ENCODE data around the gene OR5AC2. TPM values are rescaled to one million over a fixed set of nuclear protein-coding genes. Genes with fewer than 3 reads are reported as not detected.

Gene OR5AC2
- total and polyA plus RNA-seq, 8 donors, result not detected

- H3K4me3 ChIP-seq, result no peak within 1 kb of the TSS
- H3K9me3 ChIP-seq, result no peaks in the 10 kb centered on the region
- H3K36me3 ChIP-seq, result no peaks in the 10 kb centered on the region
- 53 to 75% (median 70%) methylated on average over 1 of the region's 1 CpG for WGBS, 5 donors
- H3K27me3 ChIP-seq, result no peaks in the 10 kb centered on the region
- TF ChIP-seq POLR2AphosphoS5 (IDR thresholded peaks at IDR 0.05) (no peak), EP300 (IDR thresholded peaks at IDR 0.05) (no peak), CTCF (IDR thresholded peaks at IDR 0.05) (no peak), POLR2A (IDR thresholded peaks at IDR 0.05) (no peak)
- no peaks in the 10 kb centered on the region for H3K4me1 ChIP-seq
- no peak within 1 kb of the TSS for H3K27ac ChIP-seq
- intact Hi-C loops (cut with DNase I; ENCODE audit: low total_unique reads), result no loop called here
- no peak for DNase-seq
These were observed 43.4 kb downstream of the OR5AC2 start, which contains the start of gene OR5H1 for GRCh38 chr3:98130421-98130820. Gene OR5H1 (plus strand): TSS chr3:98130721. CDS start chr3:98132698, 1,977 bp downstream.

- Histone ChIP-seq H3K9me3 (no peaks in the 10 kb centered on the region), H3K27ac (no peak overlapping the region), H3K27me3 (no peaks in the 10 kb centered on the region), H3K36me3 (no peaks in the 10 kb centered on the region), H3K4me1 (no peaks in the 10 kb centered on the region), H3K4me3 (no peak overlapping the region)
- WGBS, 5 donors, result 54 to 76% (median 68%) methylated on average over 3 of the region's 3 CpGs
- DNase-seq, result no peak
- no peak for TF ChIP-seq CTCF (IDR thresholded peaks at IDR 0.05)
- TF ChIP-seq POLR2AphosphoS5 (IDR thresholded peaks at IDR 0.05), result no peak
- TF ChIP-seq POLR2A (IDR thresholded peaks at IDR 0.05), result no peak
- no peak for TF ChIP-seq EP300 (IDR thresholded peaks at IDR 0.05)
- intact Hi-C loops (cut with DNase I; ENCODE audit: low total_unique reads), result no loop called here
These were observed 49.7 kb downstream of the OR5AC2 start for GRCh38 chr3:98136631-98137030.

Other genes starting within 250 kb of the OR5AC2 start
- gene RIOX2, start 114.7 kb upstream of the OR5AC2 start, total RNA-seq, result 10 to 100 TPM in 4 of 5 donors, under 1 TPM in 1; 0.58 to 28.1 (median 16.3) TPM
- gene RIOX2, start 114.7 kb upstream of the OR5AC2 start, polyA plus RNA-seq, result 10 to 100 TPM; 13.0 to 18.8 (median 17.7) TPM
- gene GABRR3, start 51.9 kb upstream of the OR5AC2 start, total RNA-seq, result not detected
- gene GABRR3, start 51.9 kb upstream of the OR5AC2 start, polyA plus RNA-seq, result not detected
- not detected for gene OR5H1, start 43.5 kb downstream of the OR5AC2 start, total RNA-seq
- gene OR5H1, start 43.5 kb downstream of the OR5AC2 start, polyA plus RNA-seq, result not detected
- gene OR5H14, start 60.3 kb downstream of the OR5AC2 start, total RNA-seq, result not detected
- gene OR5H14, start 60.3 kb downstream of the OR5AC2 start, polyA plus RNA-seq, result not detected
- not detected for gene OR5H15, start 79.5 kb downstream of the OR5AC2 start, total RNA-seq
- gene OR5H15, start 79.5 kb downstream of the OR5AC2 start, polyA plus RNA-seq, result not detected
- not detected for gene OR5H6, start 177.1 kb downstream of the OR5AC2 start, total RNA-seq
- gene OR5H6, start 177.1 kb downstream of the OR5AC2 start, polyA plus RNA-seq, result not detected
- not detected for gene OR5H2, start 195.3 kb downstream of the OR5AC2 start, total RNA-seq
- not detected for gene OR5H2, start 195.3 kb downstream of the OR5AC2 start, polyA plus RNA-seq